GM19025 (cell line): ENCODE measurements around the gene HMCN1.

Source experiments
- ATAC-seq: cut with Tn5 transposase; IDR thresholded peaks from one replicate; pipeline ENCODE4 v1.9.1; 2021; ENCODE audit warnings: mild to moderate bottlenecking, low read depth, moderate library complexity; ENCODE audit not compliant: unreplicated experiment

Gene HMCN1

DNA sequence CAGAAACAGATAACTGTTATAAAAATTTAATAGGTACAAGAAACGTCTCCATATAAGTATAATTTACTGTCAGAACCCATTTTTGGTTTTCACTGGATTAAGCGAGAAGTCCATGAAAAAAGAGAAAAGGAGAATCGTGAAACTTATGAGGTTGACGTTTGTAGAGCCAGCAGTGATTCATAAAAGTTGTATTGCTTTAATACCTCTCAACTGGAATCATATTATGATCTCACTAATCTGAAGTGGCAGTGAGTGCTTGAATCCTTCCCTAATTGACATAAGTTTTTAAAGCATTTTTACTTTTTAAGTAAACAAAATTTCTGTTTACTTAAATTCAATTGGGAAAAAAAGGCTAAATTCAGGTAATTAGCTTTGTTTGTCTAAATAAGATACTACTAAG lies 325.6 kb downstream of the HMCN1 start:
- no peak for ATAC-seq

- ATAC-seq, result no peak
Observed at GRCh38 chr1:186060226-186060625, 326.0 kb downstream of the HMCN1 start.

- no peak for ATAC-seq
Observed at GRCh38 chr1:186063091-186063657, 329.0 kb downstream of the HMCN1 start.

GRCh38 chr1:186066411-186066810 lies 332.2 kb downstream of the HMCN1 start:
- no peak for ATAC-seq

DNA sequence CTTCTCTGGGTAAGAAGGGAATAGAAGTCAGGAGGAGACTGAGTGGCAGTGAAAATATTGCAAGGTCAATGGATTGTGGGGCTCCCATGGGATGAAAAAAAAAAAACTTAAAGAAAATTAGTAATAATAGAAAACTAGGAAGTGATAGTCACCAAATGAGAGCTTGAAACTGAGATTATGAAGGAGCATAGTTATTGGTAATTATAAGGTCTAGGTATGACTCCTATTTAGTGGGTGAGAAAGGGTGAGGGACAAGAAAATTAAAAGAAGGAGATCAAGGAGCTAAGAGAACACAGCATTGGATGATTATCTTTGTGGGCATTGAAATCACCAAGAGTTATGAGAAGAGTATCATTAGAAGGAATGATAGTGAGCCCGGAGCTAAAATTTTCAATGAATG lies 339.5 kb downstream of the HMCN1 start:
- ATAC-seq, result no peak

GRCh38 chr1:186076006-186076405 lies 341.8 kb downstream of the HMCN1 start:
- ATAC-seq, result no peak

DNA sequence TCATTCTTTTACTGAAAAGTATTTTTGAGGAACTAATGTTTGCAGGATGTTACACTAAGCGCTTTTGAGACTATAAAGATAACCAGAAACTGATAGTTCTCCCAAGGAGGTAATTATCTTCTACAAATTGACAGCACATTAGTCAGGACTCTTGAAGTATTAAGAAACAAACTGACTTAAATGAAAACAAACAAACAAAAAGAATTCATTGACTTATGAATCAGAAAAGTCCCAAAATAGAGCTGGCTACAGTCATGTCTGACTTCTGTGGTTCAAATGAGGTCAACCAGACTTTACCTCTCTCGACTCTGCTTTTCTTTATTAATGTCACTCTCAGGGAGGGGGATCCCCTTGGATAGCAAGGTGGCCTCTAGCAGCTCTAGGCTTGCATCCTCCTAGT lies 344.1 kb downstream of the HMCN1 start:
- ATAC-seq, result peak; percentile 96

DNA sequence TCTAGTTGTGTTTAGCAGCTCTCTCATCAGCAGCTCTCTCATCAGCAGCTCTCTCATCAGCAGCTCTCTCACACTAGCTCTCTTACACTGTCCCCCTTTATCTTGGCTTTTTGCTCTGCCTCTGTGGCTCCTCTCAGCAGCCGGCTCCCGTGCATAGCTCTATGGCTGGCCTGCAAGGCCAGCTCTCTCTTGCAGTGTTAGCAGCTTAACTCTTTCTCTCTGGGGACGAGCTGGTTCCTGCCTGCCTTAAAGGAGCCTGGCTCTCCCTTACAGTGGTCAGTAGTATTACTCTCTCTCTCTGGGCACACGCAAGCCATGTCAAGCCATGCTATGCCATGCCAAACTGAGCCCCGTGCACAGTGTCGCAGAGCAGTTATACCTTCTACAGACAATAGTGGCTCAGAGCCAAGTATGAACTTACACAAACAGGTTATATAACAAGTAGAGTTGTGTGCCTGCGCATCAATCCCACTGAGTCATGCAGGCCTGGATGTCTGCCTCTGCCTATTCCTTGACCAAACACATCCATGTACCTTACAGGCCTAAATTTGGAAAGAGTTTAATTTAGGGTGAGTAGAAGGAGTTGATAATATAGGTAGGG lies 345.0 kb downstream of the HMCN1 start:
- no peak for ATAC-seq

DNA sequence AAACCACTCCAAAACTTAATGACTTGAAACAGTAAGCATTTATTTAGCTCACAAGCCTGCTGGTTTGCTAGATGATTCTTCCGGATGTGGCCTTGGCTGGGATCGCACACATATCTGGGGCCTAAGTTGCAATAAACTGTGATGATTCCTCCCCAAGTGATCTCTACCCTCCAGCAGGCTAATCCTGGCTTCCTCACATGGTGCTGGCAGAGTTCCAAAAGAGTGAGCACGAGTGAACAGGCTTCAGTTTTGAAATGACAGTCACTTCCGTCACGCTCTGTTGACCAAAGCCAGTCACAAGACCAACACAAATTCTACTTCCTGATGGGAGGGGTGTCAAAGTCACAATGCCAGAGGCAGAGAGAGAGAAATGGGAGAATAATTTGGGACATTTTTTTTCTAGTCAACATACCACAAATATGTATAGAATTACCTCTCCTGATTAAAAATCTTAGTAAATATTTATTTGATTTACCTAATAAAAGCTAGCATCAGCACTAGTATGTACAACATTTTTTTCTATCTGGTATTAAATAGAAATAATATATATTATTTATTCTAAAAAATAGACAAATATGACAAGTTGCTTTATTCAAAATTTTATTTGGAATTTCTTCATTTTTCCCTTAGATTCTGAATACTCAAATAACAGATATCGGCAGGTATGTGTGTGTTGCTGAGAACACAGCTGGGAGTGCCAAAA lies 348.2 kb downstream of the HMCN1 start:
- ATAC-seq, result peak; percentile 43

DNA sequence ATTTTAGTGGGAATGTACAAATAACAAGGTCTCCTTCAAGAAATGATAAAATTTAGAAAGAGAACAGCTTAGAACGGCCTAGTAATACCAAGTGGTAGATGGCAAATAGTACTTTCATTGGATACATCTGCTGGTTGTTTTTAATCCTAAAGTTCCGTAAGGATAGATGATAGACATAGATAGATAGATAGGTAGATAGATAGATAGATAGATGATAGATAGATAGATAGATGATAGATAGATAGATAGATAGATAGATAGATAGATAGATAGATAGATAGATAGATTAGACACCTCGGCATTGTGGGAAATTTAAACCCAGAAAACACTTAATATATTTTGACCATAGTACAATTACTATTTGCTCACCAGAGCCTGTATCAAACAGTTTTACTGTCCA lies 352.4 kb downstream of the HMCN1 start:
- ATAC-seq, result no peak

DNA sequence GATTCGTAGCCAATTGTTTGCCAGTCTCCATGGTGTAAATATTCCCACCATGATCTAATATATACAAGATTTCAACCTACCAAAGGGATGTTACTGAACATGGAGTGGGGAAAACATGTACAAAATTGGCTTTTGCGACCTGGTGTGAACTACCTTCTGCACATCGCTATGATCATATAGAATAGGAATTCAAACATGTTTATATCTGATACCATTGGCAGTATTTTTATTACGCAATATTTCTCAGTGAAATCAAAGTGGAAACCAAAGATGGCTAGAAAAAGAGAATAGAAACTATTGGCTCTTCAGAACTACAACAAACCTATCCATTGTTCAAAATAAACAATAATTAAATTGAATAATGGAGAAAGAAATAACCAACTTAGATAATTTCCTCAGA lies 355.7 kb downstream of the HMCN1 start:
- no peak for ATAC-seq

- ATAC-seq, result no peak
Observed at GRCh38 chr1:186091222-186091720, 357.1 kb downstream of the HMCN1 start.

DNA sequence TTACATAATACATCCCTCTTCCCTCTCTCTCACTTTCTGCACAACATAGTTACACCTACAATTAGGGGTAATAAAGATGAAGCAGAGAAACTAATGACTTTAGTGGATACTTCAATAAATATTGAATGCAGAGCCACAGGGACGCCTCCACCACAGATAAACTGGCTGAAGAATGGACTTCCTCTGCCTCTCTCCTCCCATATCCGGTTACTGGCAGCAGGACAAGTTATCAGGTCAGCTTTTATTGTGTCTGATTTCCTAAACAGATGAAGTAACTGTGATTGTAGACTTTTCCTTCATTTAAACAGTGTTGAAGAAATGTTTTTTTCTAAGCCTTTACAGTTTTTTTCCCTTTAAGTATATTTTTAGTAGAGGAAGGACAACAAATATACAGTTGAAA lies 359.2 kb downstream of the HMCN1 start:
- no peak for ATAC-seq

DNA sequence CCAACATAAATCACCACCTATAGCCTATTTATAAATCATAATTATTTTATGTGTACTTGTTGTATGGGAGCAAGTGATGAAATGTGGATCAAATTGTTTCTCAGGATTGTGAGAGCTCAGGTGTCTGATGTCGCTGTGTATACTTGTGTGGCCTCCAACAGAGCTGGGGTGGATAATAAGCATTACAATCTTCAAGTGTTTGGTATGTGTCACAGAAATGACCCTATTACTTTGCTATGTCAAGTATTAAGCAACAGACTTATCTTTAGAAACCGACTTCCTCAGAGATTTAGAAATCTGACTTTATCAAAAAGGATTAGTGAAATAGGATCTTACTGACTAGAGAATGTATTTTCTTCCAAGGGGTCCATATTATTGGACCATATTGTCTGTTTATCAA lies 360.0 kb downstream of the HMCN1 start:
- no peak for ATAC-seq

- no peak for ATAC-seq
Observed at GRCh38 chr1:186099336-186100104, 365.3 kb downstream of the HMCN1 start.

- ATAC-seq, result no peak
Observed at GRCh38 chr1:186102107-186102506, 367.9 kb downstream of the HMCN1 start.

GRCh38 chr1:186102547-186103148 lies 368.5 kb downstream of the HMCN1 start:
- no peak for ATAC-seq

GRCh38 chr1:186104459-186104858 lies 370.3 kb downstream of the HMCN1 start:
- ATAC-seq, result no peak

DNA sequence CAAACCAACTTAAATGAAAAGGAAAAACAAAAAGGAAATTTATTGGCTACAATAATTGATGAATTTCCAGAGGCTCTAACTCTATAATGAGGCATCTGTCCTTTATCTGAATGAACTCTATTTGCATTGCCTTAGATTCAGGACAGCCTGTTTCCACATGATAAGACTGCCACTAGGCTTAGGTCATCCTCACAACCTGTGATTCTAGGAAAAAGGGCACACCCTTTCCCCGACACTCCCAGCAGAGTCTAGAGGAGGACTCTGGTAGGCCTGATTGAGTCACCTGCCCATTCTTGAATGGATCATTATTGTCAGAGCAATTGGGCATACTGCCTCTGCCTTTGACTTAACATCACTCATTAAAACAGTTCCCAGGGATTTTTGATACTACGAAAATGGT lies 378.1 kb downstream of the HMCN1 start:
- ATAC-seq, result no peak

- ATAC-seq, result no peak
Observed at GRCh38 chr1:186113461-186113860, 379.3 kb downstream of the HMCN1 start.

DNA sequence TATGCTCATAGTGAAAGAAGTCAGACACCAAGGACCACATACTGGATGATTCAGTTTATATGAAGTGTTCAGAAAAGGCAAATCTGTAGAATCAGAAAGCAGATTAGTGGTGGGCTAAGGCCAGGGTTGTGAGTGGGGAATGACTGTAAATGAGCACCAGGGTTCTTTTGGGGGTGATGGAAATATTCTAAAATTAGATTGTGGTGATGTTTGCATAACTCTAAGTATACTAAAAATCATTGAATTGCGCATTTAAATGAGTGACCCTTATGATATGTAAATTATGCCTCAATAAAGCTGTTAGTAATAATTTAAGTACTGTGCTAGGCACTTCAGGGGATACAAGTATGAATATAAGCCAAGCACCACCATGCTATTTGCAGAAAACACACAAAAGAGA lies 384.5 kb downstream of the HMCN1 start:
- no peak for ATAC-seq
